AG10803 (cell line): ENCODE data around the gene SLC44A1.

Experiments
- DNase-seq: peaks from one replicate; pipeline ENCODE4 v3.0.0; 2010; ENCODE audit warnings: low read depth
- H3K4me3 ChIP-seq: 2 replicates; pipeline ENCODE4 v1.5.1; 2011; ENCODE audit warnings: mild to moderate bottlenecking, low read length, control low read depth
- CTCF ChIP-seq: conservative IDR thresholded peaks from 2 replicates; pipeline ENCODE4 v1.5.1; 2011; ENCODE audit warnings: mild to moderate bottlenecking, low read length, control low read depth, inconsistent platforms

Gene SLC44A1

GRCh38 chr9:105459336-105459735 is 214.9 kb downstream of the SLC44A1 start:
- no peak for DNase-seq
- H3K4me3 ChIP-seq, result no peak overlapping the region
- no peak for TF ChIP-seq CTCF

GRCh38 chr9:105466898-105467455 is 222.5 kb downstream of the SLC44A1 start:
- no peak for DNase-seq
- TF ChIP-seq CTCF, result no peak
- H3K4me3 ChIP-seq, result no peak overlapping the region

DNA sequence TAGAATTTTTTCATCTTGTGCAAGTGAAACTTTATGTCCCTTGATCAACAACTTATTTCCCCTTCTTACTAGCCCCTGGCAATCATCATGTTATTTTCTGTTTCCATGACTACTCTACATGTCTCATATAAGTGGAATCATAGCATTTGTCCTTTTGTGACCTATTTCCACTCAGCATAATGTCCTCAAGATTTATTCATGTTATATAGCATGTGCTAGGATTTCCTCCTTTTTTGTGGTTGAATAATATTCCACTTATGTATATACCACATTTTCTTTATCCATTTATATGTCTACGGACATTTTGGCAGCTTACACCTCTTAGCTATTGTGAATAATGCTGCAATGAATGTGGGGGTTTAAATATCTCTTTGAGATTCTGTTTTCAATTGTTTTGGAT is 224.4 kb downstream of the SLC44A1 start:
- H3K4me3 ChIP-seq, result no peak overlapping the region
- no peak for TF ChIP-seq CTCF
- DNase-seq, result no peak

DNA sequence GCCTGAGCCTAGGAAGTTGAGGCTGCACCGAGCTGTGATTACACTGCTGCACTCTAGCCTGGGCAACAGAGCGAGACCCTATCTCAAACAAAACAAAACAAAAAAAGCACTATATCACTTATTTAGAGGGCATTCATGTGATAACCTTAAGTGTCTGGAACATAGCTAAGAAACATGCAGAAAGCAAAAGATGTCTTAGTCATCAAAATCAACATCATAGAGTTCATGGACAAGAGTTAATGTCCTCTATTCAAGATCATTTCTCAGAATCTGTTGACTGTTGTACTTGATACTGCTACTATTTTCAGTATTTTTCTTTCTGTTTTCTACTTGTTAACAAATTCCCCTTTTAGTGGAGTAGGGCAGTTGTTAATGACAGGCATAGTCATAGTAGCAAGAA is 228.8 kb downstream of the SLC44A1 start:
- no peak overlapping the region for H3K4me3 ChIP-seq
- no peak for DNase-seq
- TF ChIP-seq CTCF, result no peak

DNA sequence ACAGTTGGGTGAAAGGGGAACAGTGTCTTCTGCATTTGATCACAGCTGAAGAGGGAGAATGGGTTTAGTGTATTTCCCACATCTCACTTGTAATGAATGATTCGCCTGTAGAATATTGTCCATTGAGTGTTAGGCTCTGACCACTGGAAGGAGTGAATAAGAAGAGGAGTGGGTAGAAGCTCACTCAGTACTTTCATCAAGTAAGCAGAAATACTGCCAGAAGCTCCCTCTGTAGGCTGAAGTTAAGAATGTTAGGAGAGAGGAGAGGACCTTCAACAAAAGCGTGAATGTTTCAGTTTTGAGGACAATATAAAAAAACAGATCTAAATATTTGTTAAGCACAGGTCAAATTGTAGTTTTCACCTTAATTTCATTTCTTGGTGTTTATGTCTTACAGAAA is 230.9 kb downstream of the SLC44A1 start:
- peak; percentile 52 for TF ChIP-seq CTCF
- peak; percentile 48 for DNase-seq
- no peak overlapping the region for H3K4me3 ChIP-seq

GRCh38 chr9:105479846-105480245 is 235.4 kb downstream of the SLC44A1 start:
- TF ChIP-seq CTCF, result no peak
- no peak overlapping the region for H3K4me3 ChIP-seq
- DNase-seq, result peak; percentile 43

DNA sequence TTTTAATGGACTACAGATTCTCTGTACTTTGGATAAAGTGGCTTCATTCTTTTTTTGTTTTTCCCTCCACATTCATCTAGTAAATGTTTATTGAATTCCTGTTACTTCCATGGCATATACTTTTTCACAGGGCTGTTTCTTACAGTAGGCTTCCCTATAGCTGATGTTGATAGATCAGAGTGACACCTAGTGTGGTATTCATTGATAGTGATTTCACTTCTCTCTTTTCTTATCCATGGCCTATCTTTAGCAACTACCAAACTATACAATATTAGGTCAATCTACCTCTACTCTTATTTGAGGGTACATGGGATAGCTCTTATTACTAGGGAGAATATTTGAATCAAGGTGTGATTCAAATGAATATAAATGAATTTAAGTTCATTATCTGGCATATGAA is 239.2 kb downstream of the SLC44A1 start:
- H3K4me3 ChIP-seq, result no peak overlapping the region
- TF ChIP-seq CTCF, result no peak
- DNase-seq, result no peak
